GM21717 (cell line): ENCODE measurements around the gene SSC5D.

Experiments
- ATAC-seq: cut with Tn5 transposase; IDR thresholded peaks from one replicate; pipeline ENCODE4 v1.9.1; 2021; ENCODE audit warnings: mild to moderate bottlenecking, moderate library complexity; ENCODE audit not compliant: unreplicated experiment

The SSC5D gene

DNA sequence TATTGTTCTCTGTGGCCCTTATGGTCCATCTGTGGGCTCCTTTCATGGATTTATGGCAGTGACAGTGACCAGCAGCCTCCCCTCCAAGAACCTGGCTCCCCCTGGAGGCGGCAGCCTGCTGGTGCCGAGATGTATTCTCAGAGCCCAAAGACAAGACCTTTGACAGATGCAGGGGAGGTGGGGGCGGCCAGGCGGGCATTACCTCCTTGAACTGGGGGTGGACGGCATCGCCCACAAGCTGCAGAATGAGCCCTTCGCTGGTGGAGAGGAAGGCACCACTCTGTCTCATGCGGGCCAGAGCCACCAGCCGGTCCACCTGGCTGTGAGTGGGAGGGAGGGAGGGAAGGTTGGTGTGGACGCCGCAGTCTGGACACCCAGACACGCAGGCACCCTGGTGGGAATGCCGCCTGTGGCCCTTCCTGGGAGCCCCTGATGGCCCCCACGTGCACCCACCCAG lies 33.4 kb upstream of the SSC5D start:
- ATAC-seq, result no peak

DNA sequence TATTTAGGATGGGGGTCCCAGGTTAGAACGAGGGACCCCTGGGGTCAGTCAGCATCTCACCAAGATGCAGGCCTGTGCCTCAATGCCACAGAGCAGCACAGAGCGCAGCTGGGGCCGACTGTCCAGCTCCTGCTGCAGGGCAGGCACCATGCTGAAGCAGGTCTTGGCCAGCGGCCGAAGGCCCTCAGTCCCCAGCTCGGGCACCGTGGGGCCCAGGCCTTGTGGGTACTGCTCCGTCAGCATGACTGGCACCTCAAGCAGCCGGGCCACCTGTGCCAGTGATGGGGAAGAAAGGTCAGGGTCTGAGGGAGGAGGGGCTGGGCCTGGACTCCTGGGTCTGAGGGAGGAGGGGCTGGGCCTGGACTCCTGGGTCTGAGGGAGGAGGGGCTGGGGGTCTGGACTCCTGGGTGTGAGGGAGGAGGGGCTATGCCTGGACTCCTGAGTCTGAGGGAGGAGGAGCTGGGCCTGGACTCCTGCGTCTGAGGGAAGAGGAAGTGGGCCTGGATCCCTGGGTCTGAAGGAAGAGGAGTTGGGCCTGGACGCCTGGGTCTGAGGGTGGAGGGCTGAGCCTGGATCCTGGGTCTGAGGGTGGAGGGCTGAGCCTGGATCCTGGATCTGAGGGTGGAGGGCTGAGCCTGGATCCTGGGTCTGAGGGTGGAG lies 32.5 kb upstream of the SSC5D start:
- no peak for ATAC-seq

DNA sequence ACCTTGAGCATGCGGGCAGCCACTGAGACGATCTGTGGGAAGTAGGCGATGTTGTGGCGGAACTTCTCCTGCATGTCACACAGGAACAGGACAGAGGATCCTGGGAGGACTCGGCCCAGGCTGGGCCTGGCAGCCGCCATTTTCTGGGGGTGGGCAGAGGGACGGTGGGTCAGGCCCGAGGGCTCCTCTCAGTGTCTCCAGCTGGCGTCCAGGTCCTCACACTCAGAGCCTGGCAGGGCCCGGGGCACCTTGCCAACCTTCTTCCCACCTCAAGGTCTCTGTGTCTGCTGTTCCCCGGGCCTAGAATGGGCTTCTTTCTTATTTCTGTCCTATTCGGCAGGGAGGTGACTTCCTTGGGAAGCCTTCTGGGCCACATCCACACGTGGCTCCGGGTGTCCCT lies 31.9 kb upstream of the SSC5D start:
- no peak for ATAC-seq

DNA sequence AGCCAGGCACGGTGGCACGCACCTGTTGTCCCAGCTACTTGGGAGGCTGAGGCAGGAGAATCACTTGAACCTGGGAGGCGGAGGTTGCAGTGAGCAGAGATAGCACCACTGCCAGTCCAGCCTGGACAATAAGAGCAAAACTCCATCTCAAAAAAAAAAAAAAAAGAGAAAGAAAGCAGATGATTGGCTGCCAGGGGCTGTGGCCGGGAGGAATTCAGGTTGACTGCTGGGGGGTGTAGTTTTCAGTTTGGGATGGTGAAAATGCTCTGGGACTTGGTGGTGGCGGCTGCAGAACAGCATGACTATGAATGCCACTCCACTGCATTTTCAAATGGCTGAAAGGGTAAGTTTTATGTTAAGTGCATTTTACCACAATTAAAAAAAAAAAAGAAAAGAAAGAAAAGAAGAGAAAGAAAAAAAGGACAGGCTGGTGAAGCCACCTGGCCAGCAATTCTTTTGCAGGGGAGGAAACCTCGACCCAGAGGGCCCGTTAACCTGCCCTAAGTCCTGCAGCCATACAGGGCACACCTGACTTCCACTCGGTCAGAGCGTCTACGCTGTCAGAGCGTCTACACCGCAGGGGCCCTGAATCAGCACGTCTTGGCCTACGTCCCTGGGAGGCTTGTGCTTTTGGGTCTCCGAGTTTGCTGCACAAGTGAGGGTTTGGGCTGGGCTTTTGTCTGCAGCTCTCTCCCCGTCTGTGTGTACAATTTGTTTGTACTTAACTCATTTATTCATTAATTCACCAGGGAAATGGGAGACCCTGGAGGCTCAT lies 30.4 kb upstream of the SSC5D start:
- no peak for ATAC-seq

DNA sequence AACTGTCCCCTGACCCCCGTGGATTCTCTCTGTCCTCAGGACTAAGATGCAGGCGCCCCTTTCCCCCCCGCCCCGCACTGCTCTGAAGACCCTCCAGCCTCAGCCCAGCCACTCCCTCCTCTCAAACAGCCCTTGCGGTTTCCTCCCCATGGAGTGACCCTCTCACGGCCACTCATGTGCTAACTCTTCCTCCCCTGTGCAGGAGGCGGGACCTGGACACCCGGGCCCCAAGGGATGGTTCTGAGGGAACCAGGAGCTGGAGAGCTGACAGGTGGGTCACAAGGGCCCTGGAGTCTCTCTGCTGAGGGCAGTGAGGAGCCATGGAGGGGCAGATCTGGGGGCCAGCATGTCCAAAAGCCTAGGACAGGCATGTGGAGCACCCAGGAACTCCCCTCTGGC lies 28.7 kb upstream of the SSC5D start:
- no peak for ATAC-seq

DNA sequence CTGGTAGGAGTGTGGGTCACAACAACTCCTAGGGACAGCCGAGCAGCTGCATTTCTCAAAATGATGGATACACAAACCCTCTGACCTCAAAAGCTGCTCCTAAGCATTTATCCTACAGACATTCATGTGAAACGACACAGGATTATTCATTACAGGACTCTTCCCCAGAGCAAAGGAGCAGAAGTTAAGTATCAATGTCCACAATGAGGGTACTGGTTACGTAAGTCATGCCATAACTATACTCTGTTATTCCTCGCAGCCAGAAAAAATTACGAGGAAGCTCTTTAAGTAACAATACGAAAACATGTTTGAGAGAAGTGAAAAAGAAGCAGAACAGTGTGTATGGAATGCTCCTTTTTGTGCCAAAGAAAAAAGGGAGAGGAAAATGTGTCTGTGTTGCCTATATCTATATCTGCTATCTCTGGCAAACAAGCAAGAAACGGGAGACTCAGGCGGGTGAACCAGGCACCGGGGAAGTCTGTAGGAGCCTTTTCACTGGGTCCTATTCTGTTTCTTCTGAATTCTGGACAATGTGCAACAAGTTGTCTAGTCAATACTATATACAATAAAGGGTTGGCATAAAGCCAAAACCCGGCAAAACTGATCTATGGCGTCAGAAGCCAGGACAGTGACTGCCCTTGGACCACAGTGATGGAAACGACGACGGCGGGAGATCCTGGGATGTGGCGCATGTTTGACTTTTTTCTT lies 28.1 kb upstream of the SSC5D start:
- ATAC-seq, result no peak

DNA sequence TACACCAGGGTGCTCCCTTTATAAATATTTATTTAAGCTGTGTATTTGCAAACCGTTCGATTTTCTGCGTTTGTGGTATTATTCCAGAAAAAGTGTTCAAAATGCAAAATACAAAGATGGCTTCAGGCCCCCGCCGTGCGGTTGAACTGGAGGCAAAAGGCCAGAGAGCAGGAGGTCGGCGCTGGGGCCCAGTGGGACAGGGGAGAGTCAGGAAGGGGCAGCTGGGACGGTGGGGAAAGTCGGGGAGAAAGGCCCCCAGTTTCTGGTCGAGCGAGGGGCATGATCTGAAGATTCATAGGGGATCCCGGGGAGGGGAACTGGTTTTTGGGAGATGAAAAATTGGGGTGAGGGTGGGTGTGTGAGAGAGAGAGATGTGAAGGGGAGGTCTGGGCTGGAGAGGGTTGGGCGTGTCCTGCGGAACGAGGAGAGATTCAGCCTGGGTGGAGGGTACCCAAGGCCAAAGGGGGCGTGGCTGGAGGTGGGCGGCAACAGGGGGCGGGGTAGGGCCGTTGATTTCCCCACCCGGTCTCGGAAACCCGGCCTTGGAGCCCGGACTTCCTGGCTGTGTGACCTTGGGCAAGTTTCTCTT lies 27.5 kb upstream of the SSC5D start:
- no peak for ATAC-seq

DNA sequence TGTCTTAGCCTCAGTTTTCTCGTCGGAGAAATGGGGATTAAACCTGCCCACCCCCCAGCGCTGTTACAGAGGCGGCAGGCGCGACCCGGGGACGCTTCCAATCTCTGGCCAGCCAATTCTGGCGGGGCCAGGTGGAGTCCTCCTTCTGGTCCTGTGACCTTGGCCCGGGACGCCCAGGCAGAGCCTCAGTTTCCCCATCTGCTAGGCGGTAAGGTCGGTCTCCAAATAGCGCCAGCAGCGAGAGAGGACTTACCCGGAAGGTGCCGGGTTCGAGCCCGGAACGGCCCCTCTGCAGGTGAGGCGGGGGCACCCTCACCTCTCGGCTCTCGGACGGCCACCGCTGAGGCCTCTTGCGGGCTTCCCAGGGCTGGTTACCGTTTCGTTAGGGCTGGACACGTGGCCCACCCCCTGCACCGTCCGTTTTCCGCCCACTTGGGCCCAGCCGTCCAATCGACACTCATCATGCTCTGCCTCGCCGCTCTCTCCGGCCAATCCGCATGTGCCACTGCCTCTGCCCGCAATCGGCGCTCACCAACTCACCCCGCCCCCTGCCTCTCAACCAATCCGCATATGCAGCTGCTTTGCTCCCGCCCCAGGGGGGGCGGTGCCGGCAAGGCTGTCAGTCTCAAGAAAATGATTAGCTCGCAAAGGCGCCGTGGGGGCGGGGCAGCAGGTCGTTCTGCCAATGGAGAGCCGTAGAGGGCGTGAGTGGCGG lies 26.8 kb upstream of the SSC5D start, which contains the start of gene ISOC2:
TSS of gene ISOC2 (minus strand) at position 384 of the 715 bp plus-strand sequence. CDS start 5,156 bp downstream, outside the sequence.
- peak; percentile 90 for ATAC-seq

DNA sequence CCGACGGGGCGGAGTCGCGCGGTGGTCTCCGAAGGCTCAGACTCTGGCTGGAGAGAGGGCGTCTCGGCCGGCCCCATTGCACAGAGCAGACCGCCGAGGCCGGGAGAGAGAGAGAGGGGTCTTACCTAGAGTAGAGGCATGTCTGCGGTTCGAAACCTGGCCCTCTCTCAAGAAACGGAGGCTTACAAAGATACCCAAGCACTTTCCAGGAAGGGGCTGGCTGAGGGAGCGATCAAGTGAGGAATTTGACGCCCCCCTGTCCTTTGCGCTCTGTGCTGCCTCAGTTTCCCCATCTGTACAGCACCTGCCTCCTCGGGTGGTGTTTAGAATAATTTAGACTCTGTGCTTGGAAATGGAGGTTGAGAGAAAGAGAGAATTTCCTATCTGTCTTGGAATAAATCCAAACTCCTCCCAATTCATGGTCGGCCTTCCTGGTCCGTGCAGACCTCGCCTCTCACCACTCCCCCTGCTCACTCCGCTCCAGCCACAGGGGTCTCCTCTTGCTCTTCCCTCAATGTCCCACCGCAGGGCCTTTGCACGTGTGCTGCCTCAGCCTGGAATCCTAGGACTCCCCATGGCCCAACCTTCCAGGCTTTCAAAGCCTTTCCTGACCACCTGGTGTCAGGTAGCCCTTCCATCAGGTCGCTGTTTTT lies 26.1 kb upstream of the SSC5D start:
- ATAC-seq, result no peak

DNA sequence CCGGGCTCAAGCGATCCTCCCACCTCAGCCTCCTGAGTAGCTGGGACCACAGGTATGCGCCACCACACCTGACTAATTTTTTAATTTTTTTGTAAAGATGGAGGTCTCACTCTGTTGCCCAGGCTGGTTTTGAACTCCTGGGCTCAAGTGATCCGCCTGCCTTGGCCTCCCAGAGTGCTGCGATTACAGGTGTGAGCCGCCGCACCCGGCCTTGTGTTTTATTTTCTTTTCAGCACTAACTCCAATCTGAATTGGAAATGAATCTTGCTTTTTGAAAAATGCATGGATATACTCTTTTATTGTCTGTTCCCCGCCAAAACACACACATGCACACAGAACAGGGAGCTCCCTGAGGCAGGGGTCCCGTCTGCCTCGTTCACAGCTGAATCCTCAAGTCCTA lies 25.5 kb upstream of the SSC5D start:
- ATAC-seq, result no peak

DNA sequence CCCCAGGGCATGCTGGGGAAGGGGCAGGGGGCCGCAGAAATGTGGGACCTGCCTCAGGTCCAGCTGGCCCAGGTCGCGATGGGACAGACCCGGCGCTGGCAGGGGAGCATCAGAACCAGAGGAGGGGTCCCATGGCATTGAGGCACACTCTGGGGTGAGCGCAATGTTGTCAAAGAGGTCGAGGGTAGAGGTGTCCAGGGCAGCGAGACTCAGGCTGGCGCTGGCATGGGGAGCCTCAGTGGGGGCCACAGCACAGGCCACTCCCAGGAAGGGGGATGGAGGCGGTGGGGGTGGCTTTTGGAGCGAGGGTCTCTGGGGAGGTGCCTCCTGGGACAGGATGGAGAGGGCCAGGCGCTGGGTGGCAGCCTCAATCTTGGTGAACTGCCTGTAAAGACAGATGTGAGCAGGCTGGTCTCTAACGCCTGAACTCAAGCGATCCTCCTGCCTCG lies 24.6 kb upstream of the SSC5D start:
- no peak for ATAC-seq

DNA sequence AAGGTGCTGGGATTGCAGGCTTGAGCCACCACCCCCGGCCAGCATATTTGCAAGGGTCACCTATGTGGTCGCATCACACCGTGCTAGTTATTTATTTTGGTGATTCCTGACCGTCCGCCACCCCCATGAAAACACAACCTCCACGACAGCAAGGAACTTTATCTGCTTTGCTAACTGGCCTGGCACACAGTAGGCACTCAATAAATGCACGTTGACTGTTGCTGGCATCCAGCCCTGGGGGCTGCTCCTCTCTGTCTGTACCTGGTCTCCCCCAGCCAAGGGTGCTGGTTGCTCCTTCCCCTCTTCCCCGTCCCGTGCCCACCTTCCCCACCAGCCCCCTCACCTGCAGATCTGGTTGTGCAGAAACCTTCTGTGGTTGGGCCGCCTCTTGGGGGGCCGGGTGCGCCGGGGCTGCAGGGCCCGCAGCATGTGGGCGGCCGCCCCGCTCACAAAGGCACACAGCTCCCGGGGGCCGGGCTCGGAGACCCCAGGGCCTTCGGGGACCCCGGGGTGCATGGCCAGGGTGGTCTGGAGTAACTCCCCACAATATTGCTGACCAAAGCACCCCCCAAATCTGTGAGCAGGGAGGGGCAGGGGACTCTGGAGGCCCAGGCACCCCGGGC lies 24.1 kb upstream of the SSC5D start:
- ATAC-seq, result no peak

DNA sequence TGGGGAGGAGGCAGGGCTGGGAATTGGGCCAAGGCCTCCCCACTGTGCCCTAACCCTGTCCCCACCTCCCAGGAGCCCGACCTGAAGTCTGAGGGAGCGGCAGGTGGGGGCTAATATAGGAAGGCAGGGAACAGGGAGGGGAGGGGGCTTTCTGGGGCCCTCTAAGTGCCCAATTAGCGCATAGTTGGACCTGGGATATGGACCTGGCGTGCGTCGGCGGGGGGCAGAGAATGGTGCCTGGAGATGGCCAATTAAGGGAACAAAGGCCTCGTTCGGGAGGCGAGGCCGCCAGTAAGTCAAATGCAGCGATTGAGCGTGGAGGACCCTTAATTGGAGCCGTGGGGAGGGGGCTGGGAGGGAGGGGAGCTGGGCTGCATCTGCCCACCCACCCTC lies 23.6 kb upstream of the SSC5D start, which contains the start of gene C19orf85:
TSS of gene C19orf85 (minus strand) at position 90 of the 393 bp plus-strand sequence. CDS start 197 bp downstream, outside the sequence.
- ATAC-seq, result no peak

DNA sequence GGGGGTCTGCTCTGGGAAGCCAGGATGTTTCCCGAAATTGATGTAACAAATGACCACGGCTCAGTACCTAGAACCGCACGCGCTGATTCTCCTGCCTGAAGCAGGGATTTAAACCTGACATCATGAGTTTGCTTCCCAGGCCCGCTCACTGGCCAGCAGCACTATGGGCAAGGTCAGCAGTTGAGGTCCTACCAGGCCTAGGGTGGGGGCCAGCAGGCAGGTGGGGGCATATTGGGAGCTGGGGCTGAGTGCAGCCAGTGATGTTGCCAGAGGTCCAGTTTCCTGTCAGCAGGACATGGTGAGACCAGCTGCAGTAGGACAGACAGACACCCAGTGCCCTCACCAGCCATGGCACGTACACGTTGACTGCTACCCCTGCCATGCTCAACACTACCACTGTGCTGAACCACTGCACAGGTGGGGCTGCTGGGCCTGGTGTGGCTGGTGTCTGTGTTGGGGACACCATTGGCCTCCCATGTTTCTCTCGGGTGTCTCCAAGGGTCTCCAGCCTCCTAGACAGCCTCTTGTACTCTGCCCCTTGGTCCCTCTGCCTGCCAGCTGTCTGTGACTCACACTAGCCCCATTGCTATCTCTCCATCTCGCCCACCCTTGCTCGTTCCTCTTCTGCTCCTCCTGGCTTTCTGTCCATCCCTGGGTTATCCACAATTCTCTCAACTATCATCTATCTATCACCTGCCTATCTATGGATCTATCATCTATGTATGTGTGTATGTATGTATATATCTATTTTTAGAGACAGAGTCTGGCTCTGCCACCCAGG lies 22.6 kb upstream of the SSC5D start:
- no peak for ATAC-seq

DNA sequence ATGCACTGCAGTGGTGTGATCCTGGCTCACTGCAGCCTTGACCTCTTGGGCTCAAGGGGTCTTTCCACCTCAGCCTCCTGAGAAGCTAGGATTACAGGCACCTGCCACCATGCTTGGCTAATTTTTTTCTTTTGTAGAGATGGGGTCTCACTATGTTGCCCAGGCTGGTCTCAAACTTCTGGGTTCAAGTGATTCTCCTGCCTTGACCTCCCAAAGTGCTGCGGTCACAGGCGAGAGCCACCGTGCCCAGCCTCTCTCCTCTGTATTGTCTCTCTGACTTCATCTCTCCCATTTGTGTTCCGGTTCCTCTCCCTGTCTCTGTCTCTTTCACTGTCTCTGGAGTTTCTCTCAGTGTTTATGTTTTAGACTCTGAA lies 22.0 kb upstream of the SSC5D start:
- ATAC-seq, result no peak

DNA sequence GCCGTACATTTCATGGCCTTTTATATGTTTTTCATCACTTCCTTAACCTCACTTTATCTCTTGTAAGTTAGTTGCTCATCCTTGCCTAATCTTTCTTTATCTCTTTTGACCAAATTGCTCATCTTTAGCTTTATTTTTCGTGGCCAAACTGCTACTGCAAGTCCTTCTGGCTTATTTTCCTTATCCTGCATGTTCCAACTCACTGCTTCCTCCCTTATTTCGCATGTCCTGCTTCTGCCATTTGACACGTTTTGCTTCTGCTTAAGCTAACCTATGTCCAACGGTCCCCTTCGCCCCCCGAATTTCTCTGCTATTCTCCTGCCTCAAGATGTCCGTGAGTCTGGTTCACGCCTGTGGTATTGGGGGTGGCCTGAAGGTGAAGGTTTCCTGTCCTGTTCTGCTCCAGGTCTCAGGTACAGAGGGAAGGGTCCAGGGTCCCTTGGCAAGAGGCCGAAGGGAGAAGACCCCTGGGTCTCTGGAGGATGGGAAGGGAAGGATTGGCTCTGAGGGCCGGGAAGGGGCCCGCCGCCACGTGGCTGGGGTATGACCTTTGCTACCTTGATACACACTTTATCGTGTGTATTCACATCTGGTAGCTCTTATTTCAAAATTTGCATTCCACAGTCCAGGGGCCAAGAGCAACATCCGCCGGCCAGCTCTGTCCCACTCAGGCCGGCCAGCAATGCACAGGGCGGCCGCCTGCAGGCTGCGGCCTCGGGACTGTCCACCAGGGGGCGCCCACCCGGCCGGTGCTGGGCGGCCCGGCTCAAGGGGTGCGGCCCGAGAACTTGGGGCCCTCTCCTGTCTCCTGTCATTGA lies 20.8 kb upstream of the SSC5D start:
- ATAC-seq, result peak; percentile 54

DNA sequence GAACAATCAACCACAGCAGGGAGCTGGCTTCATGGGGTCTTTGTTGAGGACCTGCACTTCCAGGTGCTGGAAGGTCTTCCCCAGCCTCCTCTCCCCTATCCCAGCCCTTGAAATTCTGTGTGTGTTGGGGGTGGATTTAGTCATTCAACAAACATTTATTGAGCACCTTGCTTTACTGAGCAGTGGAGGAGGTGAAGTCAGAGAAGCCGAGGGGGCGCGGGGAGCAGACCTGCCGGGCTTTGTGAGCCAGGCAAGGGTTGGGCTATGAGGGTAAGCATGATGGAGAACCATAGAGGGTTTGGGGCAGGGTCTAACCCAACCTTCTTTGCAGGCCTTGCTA lies 20.2 kb upstream of the SSC5D start:
- ATAC-seq, result no peak

DNA sequence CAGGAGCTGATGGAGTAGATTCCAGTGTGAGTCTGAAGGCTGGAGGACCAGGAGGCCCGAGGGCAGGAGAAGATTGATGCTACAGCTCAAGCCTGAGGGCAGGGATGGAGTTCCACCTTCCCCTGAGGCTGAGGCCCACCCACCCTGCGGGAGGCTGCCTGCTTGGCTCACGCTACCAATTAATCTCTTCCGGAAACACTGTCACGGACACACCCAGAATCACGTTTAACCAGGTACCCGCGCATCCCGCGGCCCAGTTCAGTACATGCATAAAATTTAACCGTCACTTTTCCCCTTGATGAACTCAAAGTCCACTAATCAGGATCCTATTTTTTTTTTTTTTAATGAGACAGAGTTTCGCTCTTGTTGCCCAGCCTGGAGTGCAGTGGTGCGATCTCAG lies 17.0 kb upstream of the SSC5D start:
- ATAC-seq, result no peak
